NCI-H1694 treated with DMSO at 0.1 percent for 48 hours (cell line): Measurements from ENCODE around the gene KIRREL1.

Source experiments
- DNase-seq: peaks from one replicate; lab custom pipeline; 2025; lab: John Stamatoyannopoulos, UW

The KIRREL1 gene

GRCh38 chr1:158007667-158008386 lies 14.4 kb downstream of the KIRREL1 start:
- DNase-seq, result no peak

DNA sequence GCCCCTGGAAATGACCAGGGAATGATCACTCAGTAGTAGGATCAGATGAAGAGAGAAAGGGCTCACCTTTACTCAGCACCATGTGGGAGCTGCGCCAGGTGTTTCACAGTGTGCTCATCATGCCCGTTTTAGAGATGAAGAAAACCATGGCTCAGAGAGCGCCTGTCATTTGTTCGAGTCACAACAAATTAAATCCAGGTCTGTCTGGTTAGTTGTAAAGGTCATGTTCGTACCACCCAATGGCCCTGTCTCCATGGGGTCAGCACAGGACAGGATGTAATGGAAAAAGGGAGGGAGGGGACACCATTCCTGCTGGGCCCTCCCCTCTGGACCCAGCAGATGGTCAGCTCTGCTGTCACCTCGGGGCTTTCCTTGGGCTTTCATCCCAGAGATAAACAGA lies 15.2 kb downstream of the KIRREL1 start:
- DNase-seq, result no peak

GRCh38 chr1:158011714-158012113 lies 18.3 kb downstream of the KIRREL1 start:
- DNase-seq, result no peak

DNA sequence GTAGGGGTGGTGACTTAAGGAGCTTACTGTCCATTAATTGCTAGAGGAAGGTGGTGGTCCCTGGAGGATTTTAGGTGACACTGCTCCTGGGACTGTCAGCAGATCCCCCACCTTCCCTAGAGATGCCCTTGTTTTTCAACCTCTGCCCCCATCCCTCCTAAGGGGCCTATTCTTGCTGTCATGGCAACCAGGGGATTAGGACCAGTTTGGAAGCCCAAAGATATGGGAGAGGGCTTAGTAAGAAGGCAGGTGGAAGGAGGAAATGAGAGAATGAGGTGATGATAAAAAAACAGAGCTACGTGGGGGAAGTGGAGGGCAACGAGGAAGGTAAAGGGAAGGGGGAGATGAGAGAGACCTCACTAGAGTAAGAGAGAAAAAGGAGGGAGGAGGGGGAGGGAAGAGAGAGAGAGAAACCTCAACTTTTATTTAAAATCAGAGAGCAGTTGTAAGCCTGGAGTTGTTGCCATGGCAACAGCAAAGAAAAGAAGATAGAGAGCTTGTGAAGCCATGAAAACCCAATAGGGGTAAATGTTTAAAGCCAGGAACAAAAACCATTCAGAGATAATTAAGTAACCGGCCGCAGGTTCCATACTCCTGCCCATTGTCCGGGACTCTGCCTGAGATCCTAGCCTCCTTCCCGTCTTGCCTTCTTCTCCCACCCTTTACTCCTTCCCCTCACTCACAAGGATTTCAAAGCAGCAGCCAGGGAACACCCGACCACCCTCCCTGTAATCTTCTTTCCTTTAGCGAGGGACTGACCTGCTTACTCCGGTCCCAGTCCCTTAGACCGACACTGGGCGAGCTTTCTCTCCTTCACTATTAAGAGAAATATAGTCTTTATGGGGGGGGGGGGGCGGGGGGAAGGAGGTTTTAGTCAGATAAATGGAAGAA lies 20.6 kb downstream of the KIRREL1 start:
- DNase-seq, result no peak

- no peak for DNase-seq
Observed at GRCh38 chr1:158014731-158015320, 21.4 kb downstream of the KIRREL1 start.

GRCh38 chr1:158016651-158017335 lies 23.3 kb downstream of the KIRREL1 start:
- no peak for DNase-seq

DNA sequence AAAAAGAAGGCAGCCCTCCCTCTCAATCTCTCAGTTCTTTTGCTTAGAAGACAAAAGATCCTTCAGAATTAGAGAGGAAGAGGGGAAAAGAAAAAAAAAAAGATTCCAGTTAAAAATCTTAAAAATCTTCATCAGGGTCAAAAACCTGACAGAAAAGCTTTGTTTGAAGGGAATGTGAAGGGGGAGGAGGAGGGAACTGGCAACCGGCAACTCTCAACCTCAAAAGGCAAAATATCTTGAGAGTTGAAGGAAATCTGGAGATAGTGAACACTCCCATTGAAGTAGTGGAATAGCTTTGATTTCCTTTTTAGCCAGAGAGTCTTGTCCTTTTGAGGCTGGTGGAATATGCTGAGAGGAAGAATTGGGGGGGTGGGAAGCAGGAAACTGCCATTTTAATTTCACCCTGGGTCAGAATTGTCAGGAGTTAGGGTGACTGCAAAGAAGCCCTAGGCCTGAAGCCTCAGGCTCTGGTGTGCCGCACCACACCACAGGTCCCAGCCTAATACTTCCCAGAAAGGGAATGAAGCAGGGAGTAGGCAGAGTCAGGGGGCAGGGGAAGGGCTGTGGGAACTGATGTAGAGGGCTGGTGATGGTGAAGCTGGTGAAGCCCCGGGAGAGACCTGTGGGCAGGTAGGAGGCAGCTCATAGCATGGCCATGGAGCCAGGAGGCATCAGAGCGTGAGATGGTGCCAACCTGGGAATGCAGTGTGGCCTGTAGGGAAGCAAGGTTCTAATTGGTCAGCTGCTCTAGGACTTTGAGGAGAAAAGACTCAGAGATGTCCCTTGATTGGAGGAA lies 24.6 kb downstream of the KIRREL1 start:
- no peak for DNase-seq

GRCh38 chr1:158019171-158019868 lies 25.9 kb downstream of the KIRREL1 start:
- DNase-seq, result no peak

DNA sequence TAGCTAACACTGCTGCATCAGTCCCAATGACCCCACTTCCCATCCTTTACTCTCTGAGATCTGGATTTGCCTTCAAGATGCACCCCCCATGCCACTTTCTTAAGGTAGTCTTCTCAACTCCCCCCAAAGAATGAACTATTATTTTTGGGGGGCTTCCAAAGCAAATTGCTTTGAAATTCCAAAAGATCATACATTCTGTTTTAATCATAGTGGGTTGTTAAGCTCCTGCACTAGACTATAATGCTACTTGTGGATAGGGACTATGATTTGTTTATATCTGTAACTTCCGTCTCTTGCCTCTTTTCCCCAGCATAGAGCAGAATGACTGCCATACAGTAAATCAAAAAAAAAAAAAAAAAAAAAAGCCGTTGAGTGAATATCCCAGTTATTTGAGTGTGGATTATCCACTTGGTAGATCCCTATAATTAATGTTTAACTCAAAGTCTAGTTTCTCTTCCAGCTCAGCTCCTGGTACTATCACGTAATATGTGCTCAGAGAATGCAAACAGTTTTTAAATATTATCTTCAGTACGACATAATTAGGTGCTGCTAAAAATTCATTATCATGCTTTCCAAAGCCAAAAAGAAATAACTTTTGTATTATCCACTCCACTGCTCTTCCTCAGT lies 26.9 kb downstream of the KIRREL1 start:
- no peak for DNase-seq

GRCh38 chr1:158020886-158021620 lies 27.6 kb downstream of the KIRREL1 start:
- DNase-seq, result no peak

GRCh38 chr1:158021721-158022120 lies 28.3 kb downstream of the KIRREL1 start:
- DNase-seq, result no peak

DNA sequence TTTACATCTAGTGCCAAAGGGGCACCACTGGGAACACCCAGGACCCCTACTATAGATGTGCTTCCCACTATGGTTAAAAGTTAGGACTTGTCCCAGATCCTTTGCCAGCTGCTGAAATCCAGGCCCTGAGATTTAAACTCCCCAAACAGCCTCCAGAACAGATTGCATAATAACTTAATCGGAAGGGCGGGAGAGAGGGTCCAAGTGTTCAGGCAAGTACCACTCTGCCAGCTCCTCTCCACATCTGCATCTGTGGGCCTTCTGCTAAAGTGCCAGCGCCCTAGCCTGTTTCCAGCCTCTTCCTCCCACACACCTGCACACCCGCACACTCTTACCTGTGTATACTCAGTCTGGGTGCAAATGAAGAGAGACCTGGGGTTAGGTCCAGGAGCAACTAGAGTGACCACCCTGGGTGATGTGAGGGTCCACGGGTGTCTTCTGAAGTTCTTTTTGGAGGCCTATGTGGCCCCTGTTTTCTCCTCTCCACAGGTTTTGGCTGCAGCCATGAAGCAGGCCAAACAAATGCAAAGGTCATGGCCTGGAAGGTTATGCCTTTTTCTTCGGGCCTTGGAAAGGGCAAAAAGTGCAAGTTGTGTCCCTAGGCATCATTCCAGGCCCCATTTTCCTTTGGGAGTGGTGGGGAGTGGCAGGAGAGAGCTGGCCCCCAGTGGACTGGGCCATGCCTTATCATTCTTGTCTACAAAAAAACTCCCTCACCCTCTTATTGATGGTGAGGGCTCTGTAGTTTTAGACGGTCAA lies 29.3 kb downstream of the KIRREL1 start:
- no peak for DNase-seq

- no peak for DNase-seq
Observed at GRCh38 chr1:158024737-158025136, 31.3 kb downstream of the KIRREL1 start.

- no peak for DNase-seq
Observed at GRCh38 chr1:158025576-158026230, 32.3 kb downstream of the KIRREL1 start.

GRCh38 chr1:158026651-158027050 lies 33.2 kb downstream of the KIRREL1 start:
- DNase-seq, result no peak

- DNase-seq, result no peak
Observed at GRCh38 chr1:158027508-158027907, 34.1 kb downstream of the KIRREL1 start.

- DNase-seq, result no peak
Observed at GRCh38 chr1:158028969-158029368, 35.5 kb downstream of the KIRREL1 start.

DNA sequence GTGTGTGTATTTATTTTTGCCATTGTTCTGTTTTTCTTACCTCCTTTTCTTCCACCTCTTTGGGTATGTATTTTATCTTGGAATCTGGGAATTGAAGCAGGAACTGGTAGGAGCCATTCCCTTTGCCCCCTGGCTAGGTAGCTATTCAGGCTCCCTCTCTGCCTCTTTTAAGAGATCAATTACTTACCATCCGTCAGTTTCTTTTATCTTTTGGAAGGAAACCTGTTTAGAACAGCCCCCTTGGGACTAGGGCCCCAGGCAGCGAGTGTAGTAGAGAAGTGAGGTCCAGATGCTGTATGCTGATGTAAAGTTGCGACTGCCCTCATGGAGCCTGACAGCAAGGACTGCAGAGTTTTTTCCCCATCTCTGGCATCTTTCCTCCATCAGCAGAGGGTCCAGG lies 41.6 kb downstream of the KIRREL1 start:
- no peak for DNase-seq
